ENCODE data around the gene NRDC.

GRCh38 chr1:51758310-51758709 lies 120.2 kb downstream of the NRDC start:
- TF ChIP-seq POLR2A (IDR thresholded peaks at IDR 0.05) (no peak), CTCF (IDR thresholded peaks at IDR 0.05) (no peak)
